H9 (cell line): ENCODE data around the gene NTMT1. TPM values are rescaled to one million over a fixed set of nuclear protein-coding genes. Genes with fewer than 3 reads are reported as not detected.

ENCODE experiments used
- DNase-seq: peaks from one replicate; pipeline ENCODE4 v3.0.0-alpha.2; 2017
- H2AFZ ChIP-seq: one replicate; pipeline ENCODE4 v1.6.1; 2013; ENCODE audit warnings: mild to moderate bottlenecking, low read length, control low read depth, moderate library complexity
- H2AK5ac ChIP-seq: 2 replicates; pipeline ENCODE4 v1.6.1; 2013; ENCODE audit warnings: low read length, control low read depth, mixed read lengths; ENCODE audit not compliant: insufficient read length
- H2BK120ac ChIP-seq: one replicate; pipeline ENCODE4 v1.6.1; 2013; ENCODE audit warnings: low read depth, mild to moderate bottlenecking, low read length, control low read depth, inconsistent platforms; ENCODE audit not compliant: poor library complexity, severe bottlenecking
- H2BK12ac ChIP-seq: 2 replicates; pipeline ENCODE4 v1.6.1; 2013; ENCODE audit warnings: low read length, control low read depth, mixed read lengths, low read depth; ENCODE audit not compliant: insufficient read length
- H2BK15ac ChIP-seq: 2 replicates; pipeline ENCODE4 v1.6.1; 2013; ENCODE audit warnings: low read depth, low read length, control low read depth
- H2BK20ac ChIP-seq: one replicate; pipeline ENCODE4 v1.6.1; 2013; ENCODE audit warnings: low read depth, mild to moderate bottlenecking, low read length, control low read depth, inconsistent platforms; ENCODE audit not compliant: poor library complexity, severe bottlenecking
- H2BK5ac ChIP-seq: 2 replicates; pipeline ENCODE4 v1.6.1; 2013; ENCODE audit warnings: low read length, control low read depth, mixed read lengths; ENCODE audit not compliant: insufficient read length
- H3K14ac ChIP-seq: 2 replicates; pipeline ENCODE4 v1.6.1; 2013; ENCODE audit warnings: low read length, control low read depth; ENCODE audit not compliant: insufficient read depth
- H3K18ac ChIP-seq: 2 replicates; pipeline ENCODE4 v1.6.1; 2013; ENCODE audit warnings: low read depth, mild to moderate bottlenecking, mixed read lengths, low read length, control low read depth; ENCODE audit not compliant: insufficient read length
- H3K23ac ChIP-seq: 2 replicates; pipeline ENCODE4 v1.6.1; 2013; ENCODE audit warnings: low read length, control low read depth, mixed read lengths, low read depth; ENCODE audit not compliant: insufficient read length
- H3K23me2 ChIP-seq: 2 replicates; pipeline ENCODE4 v1.6.1; 2013; ENCODE audit warnings: low read depth, mild to moderate bottlenecking, mixed read lengths, low read length, control low read depth; ENCODE audit not compliant: insufficient read length, poor library complexity, severe bottlenecking
- H3K27ac ChIP-seq: 2 replicates; pipeline ENCODE4 v1.5.1; 2013; ENCODE audit warnings: low read length, control low read depth, mixed read lengths, low read depth; ENCODE audit not compliant: insufficient read length
- H3K27me3 ChIP-seq: 2 replicates; pipeline ENCODE4 v1.6.1; 2013; ENCODE audit warnings: low read length, control low read depth, inconsistent platforms; ENCODE audit not compliant: insufficient read depth
- H3K4ac ChIP-seq: 2 replicates; pipeline ENCODE4 v1.6.1; 2013; ENCODE audit warnings: low read depth, mild to moderate bottlenecking, control low read depth, inconsistent platforms, low read length, moderate library complexity
- H3K4me1 ChIP-seq: 2 replicates; pipeline ENCODE4 v1.6.1; 2013; ENCODE audit warnings: low read length, control low read depth, inconsistent platforms; ENCODE audit not compliant: insufficient read depth
- H3K4me2 ChIP-seq: 2 replicates; pipeline ENCODE4 v1.6.1; 2013; ENCODE audit warnings: low read length, control low read depth, mixed read lengths; ENCODE audit not compliant: insufficient read length, insufficient read depth
- H3K56ac ChIP-seq: 2 replicates; pipeline ENCODE4 v1.6.1; 2013; ENCODE audit warnings: low read depth, mild to moderate bottlenecking, mixed read lengths, low read length, control low read depth; ENCODE audit not compliant: insufficient read length
- H3K79me1 ChIP-seq: 2 replicates; pipeline ENCODE4 v1.6.1; 2013; ENCODE audit warnings: low read depth, mild to moderate bottlenecking, moderate library complexity, low read length, control low read depth, inconsistent platforms; ENCODE audit not compliant: insufficient read depth, poor library complexity, severe bottlenecking
- H3K79me2 ChIP-seq: 2 replicates; pipeline ENCODE4 v1.6.1; 2013; ENCODE audit warnings: low read length, control low read depth, inconsistent platforms; ENCODE audit not compliant: insufficient read depth
- H3K9ac ChIP-seq: 2 replicates; pipeline ENCODE4 v1.6.1; 2013; ENCODE audit warnings: low read length, control low read depth, mixed read lengths; ENCODE audit not compliant: insufficient read length; ENCODE audit errors: extremely low read depth
- H3K9me3 ChIP-seq: one replicate; pipeline ENCODE4 v1.6.1; 2013; ENCODE audit warnings: low read depth, low read length, inconsistent platforms; ENCODE audit not compliant: control insufficient read depth
- H3T11ph ChIP-seq: one replicate; pipeline ENCODE4 v1.6.1; 2013; ENCODE audit warnings: mild to moderate bottlenecking, low read length, control low read depth, inconsistent platforms
- H4K20me1 ChIP-seq: one replicate; pipeline ENCODE4 v1.6.1; 2013; ENCODE audit not compliant: control insufficient read depth, insufficient read length, insufficient read depth
- H4K5ac ChIP-seq: 2 replicates; pipeline ENCODE4 v1.6.1; 2013; ENCODE audit warnings: low read depth, mild to moderate bottlenecking, mixed read lengths, low read length, control low read depth; ENCODE audit not compliant: insufficient read length
- H4K8ac ChIP-seq: replicated peaks from 2 replicates; pipeline ENCODE4 v1.6.1; 2013; ENCODE audit warnings: low read length, control low read depth, mixed read lengths, low read depth; ENCODE audit not compliant: insufficient read length
- H4K91ac ChIP-seq: 2 replicates; pipeline ENCODE4 v1.6.1; 2013; ENCODE audit warnings: low read depth, mild to moderate bottlenecking, moderate library complexity, mixed read lengths, low read length, control low read depth; ENCODE audit not compliant: insufficient read length
- H3K27ac Mint-ChIP-seq, 3 experiments: 2 replicates in 2 of 3; 3 replicates in 1 of 3; pipeline ENCODE4 v1.8.0; 2020 to 2021; ENCODE audit warnings: mixed read lengths in 3 of 3, mild to moderate bottlenecking in 1 of 3, moderate library complexity in 1 of 3
- H3K27me3 Mint-ChIP-seq: 2 replicates; pipeline ENCODE4 v1.8.0; 2021; ENCODE audit warnings: low read depth, mild to moderate bottlenecking, moderate library complexity, mixed read lengths
- H3K36me3 Mint-ChIP-seq, 3 experiments: 2 replicates in 2 of 3; 3 replicates in 1 of 3; pipeline ENCODE4 v1.8.0; 2020 to 2021; ENCODE audit warnings: low read depth in 3 of 3, mixed read lengths in 3 of 3; ENCODE audit not compliant: insufficient read depth in 1 of 3
- H3K4me1 Mint-ChIP-seq, 2 experiments: 2 replicates each; pipeline ENCODE4 v1.8.0; 2020; ENCODE audit warnings: mixed read lengths in 2 of 2
- H3K4me3 Mint-ChIP-seq, 2 experiments: 2 replicates in 1 of 2; 3 replicates in 1 of 2; pipeline ENCODE4 v1.8.0; 2020 to 2021; ENCODE audit warnings: mild to moderate bottlenecking in 2 of 2, mixed read lengths in 2 of 2, moderate library complexity in 1 of 2
- H3K9me3 Mint-ChIP-seq, 2 experiments: 2 replicates in 1 of 2; 3 replicates in 1 of 2; pipeline ENCODE4 v1.8.0; 2020; ENCODE audit warnings: mild to moderate bottlenecking in 2 of 2, mixed read lengths in 2 of 2, moderate library complexity in 1 of 2
- CTCF ChIP-seq: fragments of 200-600 bp; sonication (generic); conservative IDR thresholded peaks from 3 replicates; pipeline ENCODE4 v1.8.0; 2021; ENCODE audit warnings: antibody characterized with exemption, mild to moderate bottlenecking
- WGBS: extraction: QIAGEN DNeasy Blood & Tissue Kit; methylation state at CpG from one replicate; pipeline ENCODE4 v1.1.7; 2013; ENCODE audit warnings: missing lambda C conversion rate, low lambda C conversion rate, mixed read lengths; ENCODE audit not compliant: insufficient read length; ENCODE audit errors: extremely low coverage; 5-methylcytosine and 5-hydroxymethylcytosine counted together
- total RNA-seq: library from RNA; stranded (reverse); gene quantifications from 2 replicates; pipeline ENCODE4 v1.2.1, GENCODE V29; 2021

Gene NTMT1
- total RNA-seq, 1 experiment from 2014 or later, result 57.9 TPM

GRCh38 chr9:129633207-129633606 is 7.2 kb downstream of the NTMT1 start:
- Histone ChIP-seq H3K23ac (no peak overlapping the region), H4K5ac (no peak overlapping the region), H4K91ac (no peak overlapping the region), H2BK20ac (no peak overlapping the region), H3K4ac (no peak overlapping the region), H3K9ac (no peak overlapping the region), H3K23me2 (no peaks in the 10 kb centered on the region), H3K56ac (no peak overlapping the region), H2AFZ (no peak overlapping the region), H2BK15ac (no peak overlapping the region), H4K20me1 (no peaks in the 10 kb centered on the region), H2BK120ac (no peak overlapping the region), H3K79me2 (peaks cover 44% of the 10 kb centered on the region; the same call in 1 of the 2 replicates), H3K14ac (no peak overlapping the region), H2BK5ac (no peak overlapping the region), H2AK5ac (no peak overlapping the region), H3K9me3 (no peaks in the 10 kb centered on the region), H2BK12ac (no peak overlapping the region), H3K4me1 (no peaks in the 10 kb centered on the region), H3K18ac (no peak overlapping the region), H3T11ph (no peak overlapping the region), H3K27me3 (no peaks in the 10 kb centered on the region), H3K27ac (no peak overlapping the region), H4K8ac (no peak overlapping the region), H3K79me1 (peaks cover 5% of the 10 kb centered on the region), H3K4me2 (no peak overlapping the region)
- Mint-ChIP-seq H3K9me3 (no peaks in the 10 kb centered on the region), H3K27ac (no peak overlapping the region), H3K27me3 (no peaks in the 10 kb centered on the region), H3K36me3 (peaks cover 21 to 66% (median 66%) of the 10 kb centered on the region in 3 experiments; a peak in 6 of 7 replicates), H3K4me3 (no peak overlapping the region), H3K4me1 (peaks cover 17% of the 10 kb centered on the region in 2 experiments)
- no CpG with 5 or more reads among the region's 4 CpGs for WGBS
- TF ChIP-seq CTCF, result no peak
- DNase-seq, result no peak
